GM18526 (cell line): Measurements from ENCODE around the gene ISG20L2.

ENCODE experiments used
- POLR2A ChIP-seq: IDR thresholded peaks from 3 replicates; pipeline ENCODE4 v1.6.1; 2011; ENCODE audit not compliant: insufficient read length; ENCODE audit errors: extremely low read depth

ISG20L2 gene

DNA sequence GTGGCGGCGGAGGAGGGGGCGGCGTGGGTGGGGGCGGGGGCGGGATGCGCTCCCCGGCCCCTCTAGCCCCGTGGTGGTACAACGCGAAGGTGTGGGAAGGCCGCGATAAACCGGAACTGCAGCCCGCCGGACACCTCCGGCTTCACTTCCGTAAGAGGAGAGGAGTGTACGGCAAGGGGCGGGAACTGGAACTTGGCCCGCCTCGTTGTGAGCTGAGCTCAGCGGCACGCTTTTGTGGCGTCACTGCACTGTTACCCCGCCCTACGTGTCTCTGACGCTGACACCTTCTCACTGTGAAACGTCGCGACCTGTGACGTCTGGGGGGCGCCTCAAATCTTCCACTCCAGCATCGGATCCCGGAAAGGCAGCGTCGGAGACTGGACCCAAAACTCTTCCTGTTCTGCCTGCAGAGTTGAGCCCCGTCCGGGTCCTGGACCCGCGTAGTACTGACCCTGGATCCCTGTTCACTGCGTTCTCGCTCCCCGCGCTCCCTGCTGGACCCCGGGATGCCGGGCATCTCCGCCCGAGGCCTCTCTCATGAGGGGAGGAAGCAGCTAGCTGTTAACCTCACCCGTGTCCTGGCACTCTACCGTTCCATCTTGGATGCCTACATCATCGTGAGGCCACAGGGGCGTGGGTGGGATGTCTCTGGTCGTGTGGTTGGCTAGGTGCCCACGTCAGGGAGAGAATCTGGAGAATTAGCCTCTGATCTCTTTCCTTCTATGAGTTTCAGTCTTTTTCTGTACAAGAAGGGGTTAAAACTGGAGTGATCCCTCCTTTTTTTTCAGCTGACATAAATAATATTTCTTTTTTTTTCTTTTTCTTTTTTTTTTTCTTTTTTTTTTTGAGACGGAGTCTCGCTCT is at the start of gene ISG20L2:
ISG20L2 (minus strand) TSS at position 168 of the 864 bp plus-strand sequence. CDS start 1,114 bp downstream, outside the sequence.
- peak; percentile 65 for TF ChIP-seq POLR2A

GRCh38 chr1:156777573-156777972 is 49.0 kb upstream of the ISG20L2 start:
- no peak for TF ChIP-seq POLR2A

GRCh38 chr1:156776942-156777341 is 48.4 kb upstream of the ISG20L2 start:
- TF ChIP-seq POLR2A = no peak

DNA sequence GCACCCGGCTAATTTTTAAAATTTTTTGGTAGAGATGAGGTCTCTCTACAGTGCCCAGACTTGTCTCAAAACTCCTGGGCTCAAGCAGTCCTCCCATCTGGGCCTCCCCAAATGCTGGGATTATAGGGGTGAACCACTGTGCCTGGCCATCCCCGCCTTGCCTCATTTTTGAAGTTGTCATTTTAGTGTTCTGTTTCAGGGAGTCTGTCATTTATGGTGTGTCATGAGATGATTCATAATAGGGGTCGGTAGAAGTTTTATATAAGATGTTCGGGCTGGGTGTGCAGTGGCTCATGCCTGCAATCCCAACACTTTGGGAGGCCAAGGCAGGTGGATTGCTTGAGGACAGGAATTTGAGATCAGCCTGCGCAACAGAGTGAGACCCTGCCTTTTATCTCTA is 47.2 kb upstream of the ISG20L2 start:
- no peak for TF ChIP-seq POLR2A

DNA sequence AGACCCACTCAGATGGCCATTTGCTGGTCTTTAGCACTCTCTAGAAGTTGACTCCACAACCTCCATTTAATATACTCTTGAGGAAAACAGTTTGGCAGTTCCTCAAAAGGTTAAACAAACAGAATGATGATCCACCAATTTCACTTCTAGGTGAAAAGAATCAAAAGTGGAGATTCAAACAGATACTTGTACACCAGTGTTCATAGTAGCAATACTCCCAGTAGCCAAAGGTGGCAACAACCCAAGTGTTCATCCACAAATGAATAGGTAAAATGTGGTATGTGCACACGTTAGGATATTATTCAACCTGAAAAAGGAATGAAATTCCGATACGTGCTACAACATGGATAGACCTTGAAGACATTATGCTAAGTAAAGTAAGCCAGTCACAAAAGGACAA is 45.0 kb upstream of the ISG20L2 start:
- no peak for TF ChIP-seq POLR2A

DNA sequence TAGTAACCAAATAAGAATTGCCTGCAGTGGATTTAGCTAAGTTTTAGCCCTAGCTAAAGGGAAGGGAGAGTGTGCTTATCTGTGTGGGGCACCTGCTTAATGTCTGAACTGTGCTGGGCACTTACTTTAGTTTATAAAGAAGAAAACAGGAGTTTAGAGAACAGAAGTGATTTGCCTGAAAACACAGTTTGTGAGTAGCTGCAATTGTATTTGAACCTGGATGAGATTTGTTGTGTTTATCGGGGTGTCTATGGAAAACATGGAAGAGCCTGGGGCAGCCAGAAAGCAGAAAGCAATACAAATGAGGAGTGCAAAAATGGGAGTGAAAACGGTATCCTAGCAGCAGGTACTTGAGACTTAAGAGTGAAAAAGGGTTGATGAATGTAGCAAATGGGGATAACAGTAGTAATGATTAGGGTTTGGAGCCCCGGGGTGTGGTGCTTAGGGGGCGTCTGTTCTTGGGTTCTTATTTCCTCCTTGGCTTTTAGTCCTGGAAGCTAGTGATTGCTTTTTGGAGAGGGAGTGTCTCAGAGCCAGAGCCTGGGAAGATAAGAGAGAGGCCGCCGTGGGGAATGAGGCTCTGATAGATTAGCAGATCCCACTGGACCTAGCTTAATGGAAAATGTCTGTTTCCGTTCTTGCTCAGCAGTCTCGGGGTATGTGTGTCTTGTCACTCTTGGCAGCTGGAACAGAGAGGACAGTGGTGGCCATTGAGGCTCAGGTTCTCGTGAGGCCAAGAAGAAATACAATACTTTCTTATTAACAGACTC is 44.3 kb upstream of the ISG20L2 start:
- no peak for TF ChIP-seq POLR2A

DNA sequence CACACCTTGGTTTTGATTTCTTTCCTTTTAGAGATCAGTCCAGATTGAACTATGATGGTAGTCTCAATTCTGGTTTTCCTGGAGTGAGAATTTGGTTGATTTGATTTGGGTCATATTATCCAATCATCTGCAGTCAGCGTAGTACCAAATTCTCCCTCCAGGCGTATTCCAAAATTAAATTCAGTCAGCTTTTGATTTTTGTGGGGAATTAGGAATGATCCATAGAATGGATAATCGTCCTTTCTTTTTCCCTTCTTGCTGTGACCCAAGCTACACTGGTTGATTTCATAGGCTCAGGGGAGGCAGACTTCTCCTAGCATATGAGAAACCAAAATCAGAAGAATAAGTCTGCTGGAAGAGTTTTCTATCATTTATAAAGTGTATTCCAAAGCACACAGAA is 43.7 kb upstream of the ISG20L2 start:
- TF ChIP-seq POLR2A = no peak

DNA sequence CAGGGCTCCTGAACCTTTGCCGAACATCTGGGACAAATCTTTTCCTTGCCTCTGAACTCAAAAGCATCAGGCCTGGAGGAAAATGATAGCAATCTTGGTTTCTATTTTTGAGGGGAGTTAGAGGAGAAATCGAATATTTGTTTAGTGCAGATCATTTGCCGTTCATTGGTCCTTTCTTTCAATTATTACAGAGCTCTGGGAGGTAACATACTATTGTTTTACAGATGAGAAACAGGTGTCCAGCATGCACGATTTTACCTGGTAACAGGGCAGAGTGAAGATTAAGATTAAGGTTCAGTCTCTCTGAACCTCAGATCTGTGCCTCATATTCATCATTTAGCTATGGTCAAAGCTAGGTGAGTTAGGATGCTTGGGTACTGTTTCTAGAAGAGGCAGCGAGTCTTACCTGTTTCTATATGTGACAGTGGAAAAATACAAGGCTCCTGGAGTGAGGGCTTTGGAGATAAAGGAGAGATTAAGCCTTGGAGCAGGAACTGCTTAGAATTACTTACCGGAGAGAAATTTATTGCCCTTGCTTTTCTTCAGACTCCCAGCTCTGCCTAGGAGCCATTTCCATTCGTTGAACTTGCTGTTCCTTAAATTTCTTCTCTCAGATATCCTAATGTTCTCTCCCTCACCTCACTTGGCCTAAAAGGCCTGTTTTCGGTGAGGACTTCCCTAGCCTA is 40.2 kb upstream of the ISG20L2 start:
- TF ChIP-seq POLR2A = no peak

- TF ChIP-seq POLR2A = no peak
These were observed 39.5 kb upstream of the ISG20L2 start for GRCh38 chr1:156767879-156768604.

GRCh38 chr1:156767101-156767878 is 38.7 kb upstream of the ISG20L2 start, which contains the start of gene PRCC:
Gene PRCC (plus strand): TSS chr1:156767535. CDS start chr1:156767772, 237 bp downstream.
- TF ChIP-seq POLR2A = peak; percentile 33

DNA sequence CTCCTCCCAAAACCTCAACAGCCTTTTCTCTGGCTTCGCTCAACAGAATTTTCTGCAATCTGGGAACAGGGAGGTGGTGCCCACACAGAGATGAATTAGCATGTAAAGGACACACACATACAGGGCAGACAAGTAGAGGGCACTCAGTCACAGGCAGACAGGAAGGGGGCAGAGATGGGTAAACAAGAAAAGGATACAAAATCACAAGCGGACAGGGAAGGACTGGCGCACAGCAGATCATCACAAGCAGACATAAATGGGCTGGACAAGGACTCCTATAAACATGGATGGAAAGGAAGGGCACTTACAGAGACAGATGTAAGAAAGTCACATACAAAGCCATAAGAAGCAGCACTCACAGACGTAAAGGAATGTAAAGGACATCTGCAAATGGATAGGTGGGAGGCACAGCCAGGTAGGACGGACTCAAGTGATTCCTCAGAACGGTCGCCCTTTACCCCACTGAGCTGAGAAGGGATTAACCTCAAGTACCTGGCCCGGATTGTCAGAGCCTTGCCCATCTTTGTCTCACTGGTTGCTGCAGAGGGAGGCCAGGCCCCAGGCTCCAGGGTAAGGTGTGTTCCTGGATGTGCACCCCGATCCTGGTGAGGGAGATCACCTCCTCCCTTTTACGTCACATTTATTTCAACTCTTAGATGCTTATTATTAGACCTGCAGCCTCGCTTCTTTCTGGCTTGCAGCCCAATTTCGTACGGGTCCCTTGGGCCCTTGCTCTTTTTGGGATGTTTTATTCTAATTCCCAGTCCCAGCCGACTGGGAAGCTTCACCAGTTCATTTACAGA is 37.9 kb upstream of the ISG20L2 start:
- peak; percentile 41 for TF ChIP-seq POLR2A

- no peak for TF ChIP-seq POLR2A
These were observed 37.1 kb upstream of the ISG20L2 start for GRCh38 chr1:156765666-156766065.

GRCh38 chr1:156760796-156761104 is 32.2 kb upstream of the ISG20L2 start:
- TF ChIP-seq POLR2A = no peak
